Large intestine (tissue), 3 donors: ENCODE measurements around the gene PSMG4. TPM values are rescaled to one million over a fixed set of nuclear protein-coding genes. Genes with fewer than 3 reads are reported as not detected.
A peak's percentile ranks its signal among the peaks of the same experiment; 100 is the strongest.

Experiments used
- DNase-seq, 2 donors: peaks; one replicate each; pipeline versions ENCODE4 v3.0.0 to v3.0.0-alpha.2; 2013
- H3K27ac ChIP-seq: one replicate; pipeline ENCODE4 v1.5.1; 2013; ENCODE audit warnings: low read length
- H3K27me3 ChIP-seq: 2 replicates; pipeline ENCODE4 v1.6.1; 2013; ENCODE audit warnings: low read length; ENCODE audit not compliant: control insufficient read depth, insufficient read depth
- H3K36me3 ChIP-seq: 2 replicates; pipeline ENCODE4 v1.6.1; 2013; ENCODE audit warnings: low read length; ENCODE audit not compliant: control insufficient read depth, insufficient read depth
- H3K4me1 ChIP-seq: one replicate; pipeline ENCODE4 v1.6.1; 2013; ENCODE audit warnings: low read length; ENCODE audit not compliant: control insufficient read depth, insufficient read depth
- H3K4me3 ChIP-seq: one replicate; pipeline ENCODE4 v1.5.1; 2013; ENCODE audit warnings: low read length
- H3K9me3 ChIP-seq: one replicate; pipeline ENCODE4 v1.6.1; 2013; ENCODE audit warnings: mild to moderate bottlenecking, low read depth, low read length, moderate library complexity; ENCODE audit not compliant: control insufficient read depth
- WGBS: methylation state at CpG from one replicate; pipeline ENCODE4 v1.1.5; 2013; ENCODE audit warnings: low lambda C conversion rate; ENCODE audit not compliant: insufficient coverage; 5-methylcytosine and 5-hydroxymethylcytosine counted together
- polyA plus RNA-seq: library from polyadenylated mRNA; unstranded; fragments of 120-200 nt; gene quantifications from one replicate; pipeline ENCODE4 v1.2.1, GENCODE V29; 2013

Gene PSMG4
- polyA plus RNA-seq, 1 donor = 25.2 TPM

GRCh38 chr6:3249821-3250220 lies 8.9 kb upstream of the PSMG4 start:
- WGBS = no CpG with 5 or more reads among the region's 3 CpGs
- Histone ChIP-seq H3K27me3 (peaks cover 3% of the 10 kb centered on the region), H3K9me3 (peaks cover 4% of the 10 kb centered on the region), H3K4me3 (no peak overlapping the region), H3K27ac (no peak overlapping the region), H3K4me1 (peaks cover 13% of the 10 kb centered on the region), H3K36me3 (no peaks in the 10 kb centered on the region)
- no peak for DNase-seq

DNA sequence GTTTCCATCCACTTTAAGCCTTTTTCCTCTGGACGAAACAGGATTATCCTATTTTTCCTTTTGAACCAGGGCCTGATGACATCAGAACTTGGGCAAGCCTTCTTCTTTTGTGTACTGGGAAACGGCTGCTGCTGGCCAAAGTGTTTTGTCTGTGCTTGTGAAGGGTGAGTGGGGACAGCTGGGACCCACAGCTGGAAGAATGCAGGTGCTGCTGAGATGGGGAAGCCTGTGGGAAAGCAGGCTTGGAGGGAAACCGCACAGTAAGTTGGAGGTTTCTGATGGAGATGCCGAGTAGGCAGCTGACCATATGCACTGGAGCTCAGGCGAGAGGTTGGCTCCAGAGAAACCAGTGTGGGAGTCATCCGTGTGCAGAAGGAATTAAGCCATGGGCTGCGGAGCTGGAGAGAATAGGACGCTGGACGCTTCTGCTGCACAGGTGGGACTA lies 8.5 kb upstream of the PSMG4 start:
- DNase-seq = peak in 1 of 2 donors; percentile 28
- H3K4me3 ChIP-seq = no peak overlapping the region
- WGBS = no CpG with 5 or more reads among the region's 9 CpGs

DNA sequence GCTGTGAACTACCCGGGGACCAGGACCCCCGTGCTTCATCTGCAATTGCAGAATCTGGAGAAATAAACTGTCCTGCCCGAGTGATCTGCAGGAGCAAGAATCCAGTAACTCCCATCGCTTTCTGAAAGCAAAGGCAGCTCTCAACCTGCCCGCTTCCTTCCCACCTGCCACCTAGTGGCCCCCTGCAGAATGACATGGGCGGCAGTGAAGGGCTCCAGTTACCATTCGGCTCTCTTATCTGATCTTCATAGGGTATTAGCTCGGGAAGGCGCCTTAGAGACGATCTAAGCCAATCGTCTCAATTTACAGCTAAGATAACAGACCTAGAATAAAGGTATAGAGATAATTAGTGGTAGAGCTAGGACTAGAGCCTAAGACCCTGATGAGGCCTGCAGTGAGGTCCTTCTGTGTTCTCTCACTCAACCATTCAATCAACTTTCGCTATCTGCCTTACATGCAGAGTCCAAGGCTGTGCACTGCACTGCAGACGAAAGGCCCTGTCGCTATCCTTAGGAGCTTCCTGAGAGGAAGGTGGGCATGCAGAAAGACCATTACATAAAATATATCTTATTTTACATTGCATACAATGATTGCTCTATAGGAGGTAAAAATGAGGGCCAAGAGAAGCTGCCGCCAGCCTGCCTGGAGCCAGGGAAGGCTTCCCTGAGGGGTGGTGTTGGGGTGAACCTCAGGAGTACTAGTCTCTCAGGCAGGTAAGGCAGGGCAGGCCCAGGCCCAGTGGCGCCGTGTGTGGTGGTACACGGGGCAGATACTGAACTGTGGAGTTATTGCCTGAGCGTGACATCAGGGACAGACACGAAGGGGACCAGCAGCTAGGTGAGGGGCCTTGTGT lies 7.1 kb upstream of the PSMG4 start:
- Histone ChIP-seq H3K27me3 (peaks cover 9% of the 10 kb centered on the region), H3K9me3 (peaks cover 4% of the 10 kb centered on the region), H3K4me1 (peaks cover 13% of the 10 kb centered on the region), H3K4me3 (no peak overlapping the region), H3K36me3 (no peaks in the 10 kb centered on the region), H3K27ac (no peak overlapping the region)
- DNase-seq = peak; percentile 83 to 85
- WGBS = no CpG with 5 or more reads among the region's 20 CpGs

More for the DNA sequence above, 8.5 kb upstream of the PSMG4 start:
- Histone ChIP-seq H3K27ac (no peak overlapping the region), H3K4me1 (peaks cover 13% of the 10 kb centered on the region), H3K9me3 (peaks cover 4% of the 10 kb centered on the region), H3K36me3 (no peaks in the 10 kb centered on the region), H3K27me3 (peaks cover 3% of the 10 kb centered on the region)

- peaks cover 13% of the 10 kb centered on the region for H3K4me1 ChIP-seq
- peaks cover 4% of the 10 kb centered on the region for H3K9me3 ChIP-seq
- no peaks in the 10 kb centered on the region for H3K36me3 ChIP-seq
- H3K27me3 ChIP-seq = peaks cover 11% of the 10 kb centered on the region
- no CpG with 5 or more reads among the region's 10 CpGs for WGBS
- H3K27ac ChIP-seq = no peak overlapping the region
- H3K4me3 ChIP-seq = no peak overlapping the region
- DNase-seq = no peak
Observed at GRCh38 chr6:3252369-3252768, 6.4 kb upstream of the PSMG4 start.

DNA sequence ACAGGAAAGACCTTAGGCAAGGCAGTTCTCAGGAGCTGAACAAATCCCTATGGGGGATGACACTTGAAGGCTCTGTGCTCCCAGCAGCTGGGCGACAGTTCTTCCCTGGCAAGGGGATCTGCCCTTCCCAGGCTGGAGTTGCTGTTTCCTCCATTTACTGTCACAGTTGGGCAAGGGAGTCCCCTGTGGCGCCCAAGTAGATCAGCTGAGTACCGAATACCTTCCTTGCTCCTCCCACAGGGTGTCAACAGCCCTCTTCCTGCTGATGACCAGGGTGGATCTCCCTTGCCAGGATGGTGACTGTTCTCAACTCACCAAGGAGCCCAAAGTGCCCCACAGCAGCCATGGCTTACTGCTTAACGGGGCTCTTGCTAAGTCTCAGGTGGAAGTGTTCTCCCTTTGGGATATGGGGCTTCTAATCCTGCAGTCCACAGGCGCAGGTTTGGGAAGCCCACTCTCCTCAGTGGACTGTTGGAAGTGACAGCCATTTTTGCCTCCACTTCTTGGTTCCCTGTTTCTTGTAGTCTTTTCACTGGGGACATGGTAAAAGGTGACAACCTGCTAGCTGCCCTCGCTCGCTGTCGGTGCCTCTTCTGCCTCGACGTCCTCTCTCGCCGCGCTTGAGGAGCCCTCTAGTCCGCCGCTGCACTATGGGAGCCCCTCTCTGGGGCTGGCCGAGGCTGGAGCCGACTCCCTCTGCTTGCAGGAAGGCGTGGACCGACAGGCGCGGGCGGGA lies 5.7 kb upstream of the PSMG4 start:
- H3K36me3 ChIP-seq = no peaks in the 10 kb centered on the region
- H3K4me3 ChIP-seq = no peak overlapping the region
- peaks cover 11% of the 10 kb centered on the region for H3K27me3 ChIP-seq
- WGBS = no CpG with 5 or more reads among the region's 22 CpGs
- H3K4me1 ChIP-seq = peaks cover 8% of the 10 kb centered on the region
- DNase-seq = no peak
- H3K9me3 ChIP-seq = peaks cover 4% of the 10 kb centered on the region
- H3K27ac ChIP-seq = no peak overlapping the region

DNA sequence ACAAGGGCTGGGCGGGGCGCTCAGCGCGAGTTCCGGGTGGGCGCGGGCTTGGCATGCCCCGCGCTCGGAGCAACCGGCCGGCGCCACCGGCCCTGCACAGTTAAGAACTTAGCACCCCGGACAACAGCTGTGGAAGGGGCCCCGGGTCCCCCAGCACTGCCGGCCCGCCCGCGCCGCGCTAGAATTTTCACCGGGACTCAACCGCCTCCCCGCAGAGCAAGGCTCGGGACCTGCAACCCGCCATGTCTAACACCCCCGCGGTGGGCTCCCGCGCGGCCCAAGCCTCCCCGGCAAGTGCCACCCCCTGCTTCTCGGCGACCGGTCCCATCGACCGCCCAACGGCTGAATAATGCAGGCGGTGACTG lies 5.2 kb upstream of the PSMG4 start:
- no peak for DNase-seq
- H3K4me1 ChIP-seq = peaks cover 3% of the 10 kb centered on the region
- no peaks in the 10 kb centered on the region for H3K36me3 ChIP-seq
- peaks cover 4% of the 10 kb centered on the region for H3K9me3 ChIP-seq
- H3K4me3 ChIP-seq = no peak overlapping the region
- no peak overlapping the region for H3K27ac ChIP-seq
- peaks cover 9% of the 10 kb centered on the region for H3K27me3 ChIP-seq
- no CpG with 5 or more reads among the region's 40 CpGs for WGBS

- peak overlapping the region; percentile 33 for H3K4me3 ChIP-seq
- H3K27ac ChIP-seq = no peak overlapping the region
Observed at GRCh38 chr6:3258201-3258600, 546 bp upstream of the PSMG4 start.

DNA sequence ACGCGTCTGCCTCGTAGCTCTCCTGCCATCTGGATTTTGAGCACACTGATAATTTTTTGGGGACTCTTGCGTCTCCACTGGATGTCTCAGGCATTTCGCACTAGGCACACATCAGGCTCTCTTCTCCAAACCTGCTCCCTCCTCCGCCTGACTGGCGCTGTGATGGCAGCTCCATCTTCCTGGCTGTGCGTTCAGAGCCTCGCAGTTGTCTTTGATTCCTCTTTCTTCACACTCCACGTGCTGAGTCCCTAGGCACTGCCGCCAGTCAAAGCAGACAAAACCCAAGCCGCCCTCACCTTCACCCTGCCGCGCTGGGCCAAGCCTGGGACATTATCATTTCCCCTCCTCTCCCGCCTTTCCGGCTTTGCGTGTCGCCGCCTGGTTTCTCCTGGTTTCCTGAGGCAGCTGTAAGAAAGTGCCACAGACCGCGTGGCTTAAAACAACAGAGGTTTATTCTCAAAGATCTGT lies 778 bp downstream of the PSMG4 start:
- peaks cover 15% of the 10 kb centered on the region for H3K36me3 ChIP-seq
- H3K4me1 ChIP-seq = peaks cover 23% of the 10 kb centered on the region
- WGBS = no CpG with 5 or more reads among the region's 21 CpGs
- peak overlapping the region; percentile 36 for H3K27ac ChIP-seq
- H3K4me3 ChIP-seq = peak overlapping the region; percentile 76
- H3K27me3 ChIP-seq = peaks cover 8% of the 10 kb centered on the region
- H3K9me3 ChIP-seq = no peaks in the 10 kb centered on the region
- peak in 1 of 2 donors; percentile 57 for DNase-seq

More at GRCh38 chr6:3258201-3258600, 546 bp upstream of the PSMG4 start:
- DNase-seq = no peak
- Histone ChIP-seq H3K9me3 (peaks cover 4% of the 10 kb centered on the region), H3K27me3 (peaks cover 8% of the 10 kb centered on the region), H3K36me3 (peaks cover 3% of the 10 kb centered on the region), H3K4me1 (peaks cover 23% of the 10 kb centered on the region)
- WGBS = no CpG with 5 or more reads among the region's 12 CpGs

- Histone ChIP-seq H3K36me3 (peaks cover 15% of the 10 kb centered on the region), H3K27ac (no peak overlapping the region), H3K9me3 (no peaks in the 10 kb centered on the region), H3K27me3 (peaks cover 8% of the 10 kb centered on the region), H3K4me1 (peaks cover 23% of the 10 kb centered on the region), H3K4me3 (no peak overlapping the region)
- DNase-seq = no peak
- WGBS = no CpG with 5 or more reads among the region's 14 CpGs
Observed at GRCh38 chr6:3260296-3260695, 1.5 kb downstream of the PSMG4 start.

- Histone ChIP-seq H3K4me1 (peaks cover 23% of the 10 kb centered on the region), H3K27ac (no peak overlapping the region), H3K36me3 (peaks cover 15% of the 10 kb centered on the region), H3K4me3 (no peak overlapping the region), H3K27me3 (peaks cover 7% of the 10 kb centered on the region), H3K9me3 (no peaks in the 10 kb centered on the region)
- no peak for DNase-seq
- no CpG with 5 or more reads among the region's 17 CpGs for WGBS
Observed at GRCh38 chr6:3260772-3261517, 2.2 kb downstream of the PSMG4 start.
